GM19193 (cell line): ENCODE data around the gene BACH2.

ENCODE experiments used
- POLR2A ChIP-seq: IDR thresholded peaks from 4 replicates; pipeline ENCODE4 v1.6.1; 2011; ENCODE audit not compliant: insufficient read depth, insufficient read length; ENCODE audit errors: extremely low read depth

BACH2 gene

GRCh38 chr6:90290811-90291420 is 5.7 kb downstream of the BACH2 start:
- TF ChIP-seq POLR2A = no peak

DNA sequence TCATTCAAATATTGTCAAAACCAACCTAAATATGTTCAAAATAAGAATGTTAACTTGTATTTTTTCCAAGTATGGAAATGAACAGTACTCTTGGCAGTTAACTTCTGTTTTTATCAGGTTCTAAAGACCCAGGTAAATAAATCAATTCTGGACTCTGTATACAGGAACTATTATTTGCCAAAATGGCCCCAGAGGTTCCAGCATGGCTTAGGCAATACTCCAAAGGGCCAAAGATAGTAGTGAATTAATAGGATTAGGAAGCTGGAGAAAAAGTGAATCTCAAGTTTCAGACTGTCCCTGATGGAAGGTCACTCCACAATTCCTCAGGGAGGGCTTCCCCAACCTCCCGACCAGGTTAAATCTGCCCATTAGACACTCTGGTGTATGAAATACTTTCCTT is 6.7 kb downstream of the BACH2 start:
- TF ChIP-seq POLR2A = no peak

DNA sequence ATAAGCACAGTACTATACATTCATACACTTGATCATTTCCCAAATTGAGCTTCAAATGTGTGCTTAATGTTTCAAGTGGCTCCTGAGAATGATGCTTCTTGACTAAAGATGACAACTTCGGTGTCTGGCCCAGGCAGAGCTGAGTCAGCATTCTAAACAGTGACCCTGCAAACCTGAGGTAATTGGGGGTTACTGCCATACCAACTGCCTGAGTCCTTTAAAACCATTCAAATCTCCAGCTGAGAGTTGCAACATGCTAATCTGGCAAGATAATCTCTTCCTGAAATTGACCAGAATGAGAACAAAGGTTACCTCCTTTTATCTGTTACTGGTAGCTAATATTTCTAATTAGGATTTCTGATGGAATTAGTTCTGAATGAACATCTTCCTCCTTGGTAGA is 8.2 kb downstream of the BACH2 start:
- no peak for TF ChIP-seq POLR2A

DNA sequence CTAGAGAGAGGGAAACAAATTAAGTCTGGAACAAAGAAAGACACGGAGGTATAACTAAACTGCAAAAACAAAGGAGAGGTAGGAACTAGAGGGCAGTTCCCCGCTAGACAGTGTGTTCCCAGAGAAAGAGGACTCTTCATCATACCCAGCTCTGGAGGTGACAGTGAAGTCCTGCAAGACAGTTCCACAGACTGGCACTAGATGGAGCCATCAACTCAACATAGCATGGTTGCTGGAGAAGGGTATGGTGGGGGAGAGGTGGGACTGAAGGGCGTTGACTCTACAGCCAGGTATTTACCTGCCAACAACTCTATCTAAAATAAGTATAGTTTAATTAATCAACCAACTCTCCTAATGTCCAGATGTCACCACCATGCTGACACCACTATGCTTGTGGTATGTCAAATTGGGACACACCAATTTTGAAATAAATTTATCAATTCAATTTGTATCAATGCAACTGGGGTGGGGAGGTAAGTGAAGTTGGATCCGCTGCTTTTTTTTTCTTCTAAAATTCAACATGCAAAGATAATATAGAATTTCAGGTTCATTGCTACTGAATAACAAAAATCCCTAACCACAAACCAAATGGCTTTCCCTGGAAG is 9.7 kb downstream of the BACH2 start:
- no peak for TF ChIP-seq POLR2A

- no peak for TF ChIP-seq POLR2A
These were observed 10.8 kb downstream of the BACH2 start for GRCh38 chr6:90285611-90286381.

GRCh38 chr6:90285042-90285481 is 11.6 kb downstream of the BACH2 start:
- TF ChIP-seq POLR2A = no peak

DNA sequence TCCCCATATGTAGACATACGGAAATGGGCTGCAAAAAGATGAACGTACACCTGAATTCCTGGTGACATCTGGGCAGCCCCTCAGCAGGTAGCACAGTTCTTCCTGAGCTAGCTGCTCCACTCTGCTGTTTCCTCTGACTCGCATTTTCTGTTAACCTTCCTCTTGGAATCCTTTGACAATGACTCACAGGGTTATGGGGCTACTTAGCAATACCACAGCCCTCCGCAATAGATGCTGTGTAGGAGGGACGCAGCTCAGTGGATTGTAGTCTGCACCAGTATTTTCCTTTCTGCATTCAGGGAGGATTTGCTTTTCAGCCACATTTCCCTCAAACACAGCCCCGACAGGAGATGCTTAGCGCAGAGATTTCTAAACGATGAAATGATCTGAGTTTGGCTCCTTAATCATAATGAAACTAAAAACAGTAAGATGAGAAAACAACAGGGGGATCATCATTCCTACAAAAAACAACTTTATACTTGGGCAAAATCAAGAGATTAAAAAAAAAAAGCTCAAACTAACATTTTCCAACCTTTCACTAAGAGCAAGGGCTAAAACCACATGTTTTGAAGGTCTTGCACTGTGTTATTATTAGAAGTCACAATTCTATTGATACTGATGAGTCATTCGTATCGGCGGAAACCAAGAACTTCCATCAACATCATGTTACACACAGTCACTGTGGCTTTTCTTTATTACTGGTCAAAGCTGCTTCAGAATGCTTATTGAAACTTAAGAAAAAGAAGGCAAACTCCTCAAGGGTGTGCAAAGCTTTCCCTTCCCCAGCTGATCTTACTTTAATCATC is 12.2 kb downstream of the BACH2 start:
- TF ChIP-seq POLR2A = no peak

- TF ChIP-seq POLR2A = no peak
These were observed 18.5 kb downstream of the BACH2 start for GRCh38 chr6:90278129-90278528.

DNA sequence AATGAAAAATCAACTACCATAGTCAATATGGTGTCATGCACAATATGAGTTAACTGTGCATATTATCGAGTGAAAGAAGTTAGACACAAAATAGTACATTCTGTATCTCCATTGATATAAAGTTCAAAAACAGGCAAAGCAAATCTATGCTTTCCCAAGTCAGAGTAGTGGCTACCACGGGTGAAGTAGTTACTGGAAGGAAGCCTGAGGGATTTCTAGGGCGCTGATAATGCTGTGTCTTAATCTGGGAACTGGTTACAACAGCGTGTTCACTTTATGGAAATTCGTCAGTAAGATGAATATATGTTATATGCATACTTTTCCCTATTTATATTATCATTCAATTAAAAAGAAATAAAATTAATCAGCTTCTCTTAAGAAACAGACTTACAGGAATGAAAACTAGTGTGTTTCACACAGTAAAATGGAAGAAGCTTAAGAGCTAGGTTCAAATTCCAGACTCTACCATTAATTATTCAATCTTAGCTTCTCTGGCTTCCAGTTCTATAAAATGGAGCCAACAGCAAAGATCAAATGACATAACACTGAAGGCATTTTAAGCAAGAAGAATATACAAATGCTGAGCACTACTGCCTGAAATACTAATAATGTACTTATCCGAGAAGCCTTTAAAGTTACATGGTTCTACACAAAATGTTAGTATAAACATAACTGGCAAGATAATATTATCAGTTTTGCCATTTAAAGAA is 19.2 kb downstream of the BACH2 start:
- no peak for TF ChIP-seq POLR2A

DNA sequence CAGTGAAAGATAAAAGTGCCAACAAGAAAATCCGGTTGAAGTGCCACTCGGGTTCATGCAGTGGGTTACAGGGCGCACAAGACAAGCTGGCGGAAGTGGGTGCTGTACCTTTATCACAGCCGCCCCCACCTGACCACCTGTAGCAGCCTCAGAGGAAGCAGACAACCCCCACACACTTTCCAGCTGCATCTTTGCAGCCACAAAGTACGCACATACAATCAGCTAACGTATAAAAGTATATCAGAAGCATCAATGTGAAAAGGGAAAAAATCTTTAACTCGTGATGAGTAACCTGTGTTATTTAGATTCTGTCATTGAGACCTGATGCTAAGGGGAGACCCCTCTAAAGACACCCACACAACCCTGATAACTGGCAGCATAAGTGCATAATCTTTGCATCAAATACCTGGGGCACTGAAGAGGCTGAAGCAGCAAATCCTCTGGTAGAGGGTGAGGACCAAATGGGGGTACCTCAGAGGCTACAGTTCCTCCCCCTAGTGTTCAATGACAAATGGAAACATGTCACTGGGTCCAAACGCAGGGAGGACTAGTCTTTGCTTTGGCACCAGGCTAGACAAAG is 22.1 kb downstream of the BACH2 start:
- TF ChIP-seq POLR2A = no peak

DNA sequence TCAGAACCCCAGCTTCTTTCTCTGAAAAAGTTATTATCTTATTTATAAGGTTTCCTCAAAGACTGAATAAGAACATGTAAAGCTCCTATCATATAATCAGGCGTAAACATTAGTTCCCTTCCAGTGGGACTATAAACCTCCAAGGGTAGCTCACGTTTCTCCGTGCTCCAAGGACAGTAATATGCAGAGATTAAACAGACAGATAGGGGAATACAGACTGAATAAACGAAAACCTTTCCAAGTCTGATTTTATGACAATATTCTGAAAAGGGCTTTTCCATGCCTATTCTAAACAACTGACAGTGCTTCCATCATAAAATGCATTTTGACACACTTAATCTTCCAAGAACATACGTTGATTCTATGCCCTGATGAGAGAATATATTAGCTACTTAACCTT is 22.8 kb downstream of the BACH2 start:
- no peak for TF ChIP-seq POLR2A

DNA sequence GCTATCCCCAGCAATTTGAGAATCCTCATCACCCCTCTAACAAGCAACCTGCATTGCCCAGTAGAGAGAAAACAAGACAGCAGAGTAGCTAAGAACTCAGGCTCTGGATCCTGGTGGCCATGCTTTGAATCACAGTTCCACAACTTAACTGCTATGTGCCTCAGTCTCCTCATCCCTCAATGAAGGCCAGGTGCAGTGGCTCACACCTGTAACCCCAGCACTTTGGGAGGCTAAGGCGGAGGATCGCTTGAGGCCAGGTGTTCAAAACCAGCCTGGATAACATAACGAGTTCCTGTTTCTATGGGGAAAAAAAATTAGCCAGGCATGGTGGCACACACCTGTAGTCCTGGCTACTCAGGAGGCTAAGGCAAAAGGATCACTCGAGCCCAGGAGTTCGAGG is 23.7 kb downstream of the BACH2 start:
- TF ChIP-seq POLR2A = no peak

GRCh38 chr6:90271831-90272230 is 24.8 kb downstream of the BACH2 start:
- no peak for TF ChIP-seq POLR2A

DNA sequence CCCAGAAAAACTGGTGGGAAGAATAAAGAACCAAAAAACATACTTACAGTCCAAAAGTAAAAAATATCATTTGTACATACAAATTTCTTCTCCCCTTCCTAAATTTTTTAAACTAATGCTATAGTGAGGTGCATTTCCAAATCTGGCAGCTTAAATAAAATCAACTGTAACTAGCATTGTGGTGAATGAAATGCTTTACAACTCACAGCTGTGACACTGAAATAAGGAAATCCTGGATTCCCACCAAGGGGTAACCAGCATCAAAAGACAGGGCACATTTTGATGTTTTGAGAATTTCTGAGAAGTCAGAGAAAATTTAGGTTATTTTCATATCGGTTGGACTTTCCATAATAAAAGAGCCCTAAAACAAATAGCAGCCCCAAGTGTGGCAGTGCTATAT is 27.3 kb downstream of the BACH2 start:
- no peak for TF ChIP-seq POLR2A
